ENCODE data around the gene SNN.

DNA sequence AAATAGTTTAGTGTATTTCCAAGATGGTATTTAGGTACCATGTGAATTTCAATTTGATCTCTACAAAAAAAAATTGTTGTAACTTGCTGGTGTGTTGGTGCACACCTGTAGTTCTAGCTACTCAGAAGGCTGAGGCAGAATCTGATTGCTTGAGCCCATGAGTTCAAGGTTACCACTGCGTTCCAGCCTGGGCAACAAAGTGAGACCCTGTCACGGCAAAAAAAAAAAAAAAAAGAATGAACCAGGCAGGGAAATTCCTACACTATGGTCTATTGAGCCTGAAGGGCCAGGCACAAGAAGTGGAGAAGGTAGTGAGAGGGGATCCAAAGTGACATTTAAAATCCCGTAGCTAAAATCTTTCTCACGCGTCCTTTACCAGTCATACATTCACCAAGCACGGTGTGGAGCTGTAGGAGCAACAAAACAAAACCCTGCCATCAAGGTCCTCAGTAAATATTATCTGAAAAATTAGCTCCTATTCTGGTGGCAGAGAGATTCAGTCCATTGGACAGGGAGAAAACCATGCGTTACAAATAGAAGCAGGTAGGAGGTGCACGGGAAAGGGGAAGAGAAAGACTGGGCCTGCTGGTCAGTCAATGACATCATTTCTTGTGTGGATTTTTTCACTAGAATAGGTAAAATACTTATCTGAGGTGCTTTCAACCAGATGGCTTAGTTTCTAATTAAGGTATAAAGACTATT, 47.1 kb downstream of the SNN start:
- TF ChIP-seq CTCF (IDR thresholded peaks at IDR 0.05), result no peak
- no peak for TF ChIP-seq POLR2A (IDR thresholded peaks at IDR 0.05)
- TF ChIP-seq POLR2AphosphoS5 (IDR thresholded peaks at IDR 0.05; ENCODE audit: insufficient read depth in 1 of 2, low read depth in 1 of 2), result no peak

Data from vagina (tissue), 2 donors.